Esophagus muscularis mucosa (tissue), 3 donors: Measurements from ENCODE around the gene TRUB2.

Experiments used
- CTCF ChIP-seq, 3 experiments: fragments of 200-600 bp in 2 of 3; fragments of 450-650 bp in 1 of 3; sonication (generic) in 2 of 3; IDR thresholded peaks; one replicate each; pipeline ENCODE4 v1.5.1; 2017 to 2019; ENCODE audit warnings: antibody characterized with exemption in 3 of 3, mild to moderate bottlenecking in 2 of 3, moderate library complexity in 1 of 3
- POLR2A ChIP-seq: fragments of 450-650 bp; IDR thresholded peaks from one replicate; pipeline ENCODE4 v1.6.1; 2017; ENCODE audit warnings: antibody characterized with exemption, moderate library complexity, mild to moderate bottlenecking, low read depth

- no peak for TF ChIP-seq CTCF (IDR thresholded peaks at IDR 0.05)
- TF ChIP-seq POLR2A, result no peak
Observed at GRCh38 chr9:128304971-128305288, 17.3 kb downstream of the TRUB2 start.
